ENCODE results near the gene MUCL3.
"Not testable (repeated sequence)": the region's sequence is repeated elsewhere in the genome, so short reads cannot be mapped to it uniquely, and the experiment has no call there.

Gene MUCL3

GRCh38 chr6:30940361-30940986, at the start of gene MUCL3:
MUCL3 (plus strand) TSS chr6:30940973; CDS start chr6:30941000, 27 bp downstream.
- H3K27me3 Mint-ChIP-seq (ENCODE audit: low read depth), result peaks cover 61% of the 10 kb centered on the region
- H3K36me3 Mint-ChIP-seq (ENCODE audit: low read depth), result no peaks in the 10 kb centered on the region
- H3K4me1 Mint-ChIP-seq (ENCODE audit: low read depth), result no peaks in the 10 kb centered on the region
- H3K4me3 Mint-ChIP-seq, result no peak within 1 kb of the TSS
- no peaks in the 10 kb centered on the region for H3K9me3 Mint-ChIP-seq
- H3K27ac Mint-ChIP-seq, result no peak within 1 kb of the TSS

- H3K4me1 Mint-ChIP-seq (ENCODE audit: low read depth), result peaks cover 3% of the 10 kb centered on the region
- H3K27ac Mint-ChIP-seq, result no peak overlapping the region
- H3K4me3 Mint-ChIP-seq, result no peak overlapping the region
- peaks cover 2% of the 10 kb centered on the region for H3K36me3 Mint-ChIP-seq (ENCODE audit: low read depth)
- H3K27me3 Mint-ChIP-seq (ENCODE audit: low read depth), result peaks cover 4% of the 10 kb centered on the region
- no peaks in the 10 kb centered on the region for H3K9me3 Mint-ChIP-seq
Measured at GRCh38 chr6:30891450-30891723, 49.4 kb upstream of the MUCL3 start.

- H3K4me1 Mint-ChIP-seq (ENCODE audit: low read depth), result no peaks in the 10 kb centered on the region
- peaks cover 2% of the 10 kb centered on the region for H3K36me3 Mint-ChIP-seq (ENCODE audit: low read depth)
- no peak overlapping the region for H3K27ac Mint-ChIP-seq
- no peak overlapping the region for H3K4me3 Mint-ChIP-seq
- no peaks in the 10 kb centered on the region for H3K9me3 Mint-ChIP-seq
- H3K27me3 Mint-ChIP-seq (ENCODE audit: low read depth), result no peaks in the 10 kb centered on the region
Measured at GRCh38 chr6:30891816-30892538, 48.8 kb upstream of the MUCL3 start.

- Mint-ChIP-seq H3K27ac (no peak overlapping the region), H3K4me3 (no peak overlapping the region), H3K9me3 (no peaks in the 10 kb centered on the region), H3K4me1 (ENCODE audit: low read depth) (no peaks in the 10 kb centered on the region), H3K36me3 (ENCODE audit: low read depth) (peaks cover 2% of the 10 kb centered on the region), H3K27me3 (ENCODE audit: low read depth) (no peaks in the 10 kb centered on the region)
Measured at GRCh38 chr6:30893001-30893591, 47.7 kb upstream of the MUCL3 start.

- no peak overlapping the region for H3K4me3 Mint-ChIP-seq
- peaks cover 5% of the 10 kb centered on the region for H3K36me3 Mint-ChIP-seq (ENCODE audit: low read depth)
- H3K9me3 Mint-ChIP-seq, result no peaks in the 10 kb centered on the region
- no peaks in the 10 kb centered on the region for H3K27me3 Mint-ChIP-seq (ENCODE audit: low read depth)
- no peaks in the 10 kb centered on the region for H3K4me1 Mint-ChIP-seq (ENCODE audit: low read depth)
- H3K27ac Mint-ChIP-seq, result no peak overlapping the region
Measured at GRCh38 chr6:30893666-30894065, 47.1 kb upstream of the MUCL3 start.

- H3K27ac Mint-ChIP-seq, result no peak overlapping the region
- no peaks in the 10 kb centered on the region for H3K27me3 Mint-ChIP-seq (ENCODE audit: low read depth)
- no peak overlapping the region for H3K4me3 Mint-ChIP-seq
- no peaks in the 10 kb centered on the region for H3K9me3 Mint-ChIP-seq
- H3K4me1 Mint-ChIP-seq (ENCODE audit: low read depth), result no peaks in the 10 kb centered on the region
- peaks cover 5% of the 10 kb centered on the region for H3K36me3 Mint-ChIP-seq (ENCODE audit: low read depth)
Measured at GRCh38 chr6:30894381-30894780, 46.4 kb upstream of the MUCL3 start.

GRCh38 chr6:30894935-30895334, 45.8 kb upstream of the MUCL3 start:
- Mint-ChIP-seq H3K4me1 (ENCODE audit: low read depth) (no peaks in the 10 kb centered on the region), H3K27ac (no peak overlapping the region), H3K4me3 (no peak overlapping the region), H3K36me3 (ENCODE audit: low read depth) (peaks cover 5% of the 10 kb centered on the region), H3K27me3 (ENCODE audit: low read depth) (no peaks in the 10 kb centered on the region), H3K9me3 (no peaks in the 10 kb centered on the region)

- peaks cover 5% of the 10 kb centered on the region for H3K36me3 Mint-ChIP-seq (ENCODE audit: low read depth)
- no peak overlapping the region for H3K27ac Mint-ChIP-seq
- no peaks in the 10 kb centered on the region for H3K27me3 Mint-ChIP-seq (ENCODE audit: low read depth)
Measured at GRCh38 chr6:30895343-30895742, 45.4 kb upstream of the MUCL3 start.

GRCh38 chr6:30896541-30896940, 44.2 kb upstream of the MUCL3 start:
- H3K27ac Mint-ChIP-seq, result no peak overlapping the region
- H3K9me3 Mint-ChIP-seq, result no peaks in the 10 kb centered on the region
- peaks cover 5% of the 10 kb centered on the region for H3K36me3 Mint-ChIP-seq (ENCODE audit: low read depth)
- H3K4me1 Mint-ChIP-seq (ENCODE audit: low read depth), result no peaks in the 10 kb centered on the region
- no peak overlapping the region for H3K4me3 Mint-ChIP-seq
- no peaks in the 10 kb centered on the region for H3K27me3 Mint-ChIP-seq (ENCODE audit: low read depth)

More at GRCh38 chr6:30895343-30895742, 45.4 kb upstream of the MUCL3 start:
- Mint-ChIP-seq H3K4me3 (no peak overlapping the region), H3K9me3 (no peaks in the 10 kb centered on the region), H3K4me1 (ENCODE audit: low read depth) (no peaks in the 10 kb centered on the region)

GRCh38 chr6:30897882-30898281, 42.9 kb upstream of the MUCL3 start:
- no peak overlapping the region for H3K27ac Mint-ChIP-seq
- no peak overlapping the region for H3K4me3 Mint-ChIP-seq
- peaks cover 6% of the 10 kb centered on the region for H3K4me1 Mint-ChIP-seq (ENCODE audit: low read depth)

GRCh38 chr6:30898750-30899360, 41.9 kb upstream of the MUCL3 start:
- H3K4me3 Mint-ChIP-seq, result no peak overlapping the region
- H3K9me3 Mint-ChIP-seq, result no peaks in the 10 kb centered on the region
- H3K27ac Mint-ChIP-seq, result no peak overlapping the region
- peaks cover 5% of the 10 kb centered on the region for H3K36me3 Mint-ChIP-seq (ENCODE audit: low read depth)
- peaks cover 7% of the 10 kb centered on the region for H3K4me1 Mint-ChIP-seq (ENCODE audit: low read depth)
- no peaks in the 10 kb centered on the region for H3K27me3 Mint-ChIP-seq (ENCODE audit: low read depth)

More at GRCh38 chr6:30897882-30898281, 42.9 kb upstream of the MUCL3 start:
- H3K36me3 Mint-ChIP-seq (ENCODE audit: low read depth), result peaks cover 5% of the 10 kb centered on the region
- H3K9me3 Mint-ChIP-seq, result no peaks in the 10 kb centered on the region
- H3K27me3 Mint-ChIP-seq (ENCODE audit: low read depth), result no peaks in the 10 kb centered on the region

GRCh38 chr6:30900863-30901417, 39.8 kb upstream of the MUCL3 start:
- peaks cover 4% of the 10 kb centered on the region for H3K36me3 Mint-ChIP-seq (ENCODE audit: low read depth)
- H3K4me1 Mint-ChIP-seq (ENCODE audit: low read depth), result peaks cover 7% of the 10 kb centered on the region
- no peaks in the 10 kb centered on the region for H3K27me3 Mint-ChIP-seq (ENCODE audit: low read depth)
- no peak overlapping the region for H3K4me3 Mint-ChIP-seq
- H3K9me3 Mint-ChIP-seq, result no peaks in the 10 kb centered on the region
- no peak overlapping the region for H3K27ac Mint-ChIP-seq

GRCh38 chr6:30901436-30901835, 39.3 kb upstream of the MUCL3 start:
- no peaks in the 10 kb centered on the region for H3K27me3 Mint-ChIP-seq (ENCODE audit: low read depth)
- H3K9me3 Mint-ChIP-seq, result no peaks in the 10 kb centered on the region
- H3K36me3 Mint-ChIP-seq (ENCODE audit: low read depth), result peaks cover 4% of the 10 kb centered on the region
- H3K4me1 Mint-ChIP-seq (ENCODE audit: low read depth), result peaks cover 7% of the 10 kb centered on the region
- no peak overlapping the region for H3K4me3 Mint-ChIP-seq
- no peak overlapping the region for H3K27ac Mint-ChIP-seq

- H3K27ac Mint-ChIP-seq; H3K4me3 Mint-ChIP-seq; H3K4me1 Mint-ChIP-seq (ENCODE audit: low read depth); H3K36me3 Mint-ChIP-seq (ENCODE audit: low read depth); H3K9me3 Mint-ChIP-seq; H3K27me3 Mint-ChIP-seq (ENCODE audit: low read depth): not testable (repeated sequence)
Measured at GRCh38 chr6:30902196-30902595, 38.6 kb upstream of the MUCL3 start.

- Mint-ChIP-seq H3K27ac (no peak overlapping the region), H3K4me3 (no peak overlapping the region), H3K4me1 (ENCODE audit: low read depth) (peaks cover 10% of the 10 kb centered on the region), H3K36me3 (ENCODE audit: low read depth) (peaks cover 4% of the 10 kb centered on the region), H3K9me3 (no peaks in the 10 kb centered on the region), H3K27me3 (ENCODE audit: low read depth) (no peaks in the 10 kb centered on the region)
Measured at GRCh38 chr6:30902709-30903108, 38.1 kb upstream of the MUCL3 start.

All from T-helper 1 cell treated with Interleukin-12 subunit alpha and Interleukin-12 subunit beta and Interleukin-4 antibody, amounts not matched to agents 30 μg/mL and 1 μg/mL, for 36 hours (primary cell).